MCF 10A (cell line): Measurements from ENCODE around the gene KIF21A. TPM values are rescaled to one million over a fixed set of nuclear protein-coding genes. Genes with fewer than 3 reads are reported as not detected.

Experiments used
- BruUV-seq: library from RNA; stranded (reverse); fragments of 400-500 nt; replicated peaks from 2 replicates; lab custom pipeline; 2021; lab: Mats Ljungman, UMichigan
- CTCF ChIA-PET: fragments of 300-600 bp; sonication (Branson Sonifier 250); formaldehyde crosslinking; extraction: SDS; loops from one replicate; lab custom pipeline; 2021; ENCODE audit warnings: antibody characterized with exemption, inconsistent platforms; lab: Yijun Ruan, JAX
- POLR2A ChIA-PET: fragments of 300-600, 350-650 bp; sonication (Branson Sonifier 250); formaldehyde crosslinking; extraction: SDS; loops from one replicate; lab custom pipeline; 2020; ENCODE audit warnings: antibody characterized with exemption, inconsistent platforms; lab: Yijun Ruan, JAX
- DNase-seq: peaks from one replicate; pipeline ENCODE4 v3.0.0-alpha.2; 2018; ENCODE audit not compliant: unreplicated experiment
- H3K27ac Mint-ChIP-seq: one replicate; pipeline ENCODE4 v1.8.0; 2022; ENCODE audit warnings: mild to moderate bottlenecking, low read depth, mixed read lengths; ENCODE audit not compliant: unreplicated experiment
- H3K27me3 Mint-ChIP-seq: one replicate; pipeline ENCODE4 v1.8.0; 2022; ENCODE audit warnings: mixed read lengths; ENCODE audit not compliant: insufficient read depth, unreplicated experiment
- H3K36me3 Mint-ChIP-seq: one replicate; pipeline ENCODE4 v1.8.0; 2022; ENCODE audit warnings: mild to moderate bottlenecking, moderate library complexity, mixed read lengths; ENCODE audit not compliant: insufficient read depth, unreplicated experiment
- H3K4me1 Mint-ChIP-seq: one replicate; pipeline ENCODE4 v1.8.0; 2022; ENCODE audit warnings: mixed read lengths; ENCODE audit not compliant: insufficient read depth, unreplicated experiment
- H3K4me3 Mint-ChIP-seq: one replicate; pipeline ENCODE4 v1.8.0; 2022; ENCODE audit warnings: mild to moderate bottlenecking, moderate library complexity, mixed read lengths; ENCODE audit not compliant: unreplicated experiment
- H3K9me3 Mint-ChIP-seq: one replicate; pipeline ENCODE4 v1.8.0; 2022; ENCODE audit warnings: mixed read lengths; ENCODE audit not compliant: unreplicated experiment
- CTCF ChIP-seq: fragments of 200-600 bp; IDR thresholded peaks from one replicate; pipeline ENCODE4 v1.8.0; 2022; ENCODE audit warnings: antibody characterized with exemption, mild to moderate bottlenecking; ENCODE audit not compliant: unreplicated experiment
- intact Hi-C: fragments of 100-400 bp; cut with micrococcal nuclease; formaldehyde crosslinking; loops from 2 replicates; pipeline ENCODE4 v1.14.1; 2022
- total RNA-seq: library from RNA; stranded (reverse); gene quantifications from 2 replicates; pipeline ENCODE4 v1.2.3, GENCODE V29; 2022

Gene KIF21A
- total RNA-seq, 1 experiment from 2014 or later: 53.8 TPM

DNA sequence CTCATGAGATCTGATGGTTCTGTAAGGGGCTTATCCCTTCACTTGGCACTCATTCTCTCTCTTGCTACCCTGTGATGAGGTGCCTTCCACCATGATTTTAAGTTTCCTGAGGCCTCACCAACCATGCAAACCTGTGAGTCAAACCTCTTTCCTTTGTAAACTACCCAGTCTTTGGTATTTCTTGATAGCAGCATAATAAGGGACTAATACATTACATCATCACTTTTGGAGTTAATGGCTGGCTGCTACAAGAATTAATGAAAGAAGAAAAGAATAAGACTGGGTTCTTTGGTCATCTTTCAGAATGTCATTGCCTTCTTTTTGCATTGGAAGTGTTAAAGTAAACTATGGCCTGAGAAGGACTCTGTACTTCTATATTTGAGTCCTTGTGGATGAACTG lies 5.1 kb upstream of the KIF21A start:
- POLR2A ChIA-PET: no interaction called here
- H3K4me1 Mint-ChIP-seq: peaks cover 7% of the 10 kb centered on the region
- no peaks in the 10 kb centered on the region for H3K36me3 Mint-ChIP-seq
- no peak for DNase-seq
- H3K27me3 Mint-ChIP-seq: no peaks in the 10 kb centered on the region
- no peak overlapping the region for H3K27ac Mint-ChIP-seq
- no peak overlapping the region for H3K4me3 Mint-ChIP-seq
- H3K9me3 Mint-ChIP-seq: no peaks in the 10 kb centered on the region
- TF ChIP-seq CTCF: no peak
- intact Hi-C loops: no loop called here
- CTCF ChIA-PET: interaction anchor here (1.0 kb wide), 1 partner anchor 172 kb away, joined by 5 read pairs; the partner anchor contains the start of gene ABCD2
- no TSS peak for BruUV-seq

- CTCF ChIA-PET: interaction anchor here (0.6 to 1.7 kb wide), 13 partner anchors 8 to 248 kb away, joined by 3 to 7 read pairs (median 3); partner anchors contain the start of gene ABCD2
- Mint-ChIP-seq H3K9me3 (no peaks in the 10 kb centered on the region), H3K27ac (peak overlapping the region; percentile 14), H3K4me3 (peak overlapping the region; percentile 82), H3K36me3 (no peaks in the 10 kb centered on the region), H3K27me3 (no peaks in the 10 kb centered on the region), H3K4me1 (peaks cover 17% of the 10 kb centered on the region)
- no peak for TF ChIP-seq CTCF
- no peak for DNase-seq
- BruUV-seq: no TSS peak
- POLR2A ChIA-PET: interaction anchor here (0.5 to 4.1 kb wide), 10 partner anchors 12 to 248 kb away, joined by 3 to 46 read pairs (median 3); no protein-coding TSS in a partner anchor
- intact Hi-C loops: loop anchor here (1.0 to 5.0 kb wide), 6 partner anchors 17 to 173 kb away; partner anchors contain the start of gene ABCD2
These were observed 949 bp upstream of the KIF21A start for GRCh38 chr12:39443929-39444209.

DNA sequence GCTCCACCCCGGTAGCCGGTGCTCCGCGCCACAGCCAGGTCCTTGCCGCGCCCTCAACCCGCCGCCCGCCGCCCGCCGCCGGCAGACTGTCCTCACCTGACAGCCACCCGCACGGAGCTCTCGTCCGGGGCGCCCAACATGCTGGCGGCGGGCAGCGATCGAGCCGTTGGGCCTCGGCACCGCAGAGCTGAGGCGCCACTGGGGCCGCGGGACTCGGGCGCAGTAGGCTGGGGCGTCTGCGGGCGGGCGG lies 164 bp downstream of the KIF21A start:
- peak overlapping the region; percentile 82 for H3K4me3 Mint-ChIP-seq
- peaks cover 17% of the 10 kb centered on the region for H3K4me1 Mint-ChIP-seq
- H3K9me3 Mint-ChIP-seq: no peaks in the 10 kb centered on the region
- ChIA-PET POLR2A (interaction anchor here (0.5 to 4.1 kb wide), 14 partner anchors 9 to 178 kb away, joined by 3 to 46 read pairs (median 4); no protein-coding TSS in a partner anchor), CTCF (interaction anchor here (0.6 to 1.5 kb wide), 5 partner anchors 48 to 193 kb away, joined by 3 to 4 read pairs (median 3); partner anchors contain the start of gene ABCD2)
- intact Hi-C loops: loop anchor here (1.0 to 5.0 kb wide), 6 partner anchors 15 to 175 kb away; partner anchors contain the start of gene ABCD2
- no peak for TF ChIP-seq CTCF
- H3K27me3 Mint-ChIP-seq: no peaks in the 10 kb centered on the region
- peak overlapping the region; percentile 78 for H3K27ac Mint-ChIP-seq
- BruUV-seq: no TSS peak
- DNase-seq: no peak
- no peaks in the 10 kb centered on the region for H3K36me3 Mint-ChIP-seq

DNA sequence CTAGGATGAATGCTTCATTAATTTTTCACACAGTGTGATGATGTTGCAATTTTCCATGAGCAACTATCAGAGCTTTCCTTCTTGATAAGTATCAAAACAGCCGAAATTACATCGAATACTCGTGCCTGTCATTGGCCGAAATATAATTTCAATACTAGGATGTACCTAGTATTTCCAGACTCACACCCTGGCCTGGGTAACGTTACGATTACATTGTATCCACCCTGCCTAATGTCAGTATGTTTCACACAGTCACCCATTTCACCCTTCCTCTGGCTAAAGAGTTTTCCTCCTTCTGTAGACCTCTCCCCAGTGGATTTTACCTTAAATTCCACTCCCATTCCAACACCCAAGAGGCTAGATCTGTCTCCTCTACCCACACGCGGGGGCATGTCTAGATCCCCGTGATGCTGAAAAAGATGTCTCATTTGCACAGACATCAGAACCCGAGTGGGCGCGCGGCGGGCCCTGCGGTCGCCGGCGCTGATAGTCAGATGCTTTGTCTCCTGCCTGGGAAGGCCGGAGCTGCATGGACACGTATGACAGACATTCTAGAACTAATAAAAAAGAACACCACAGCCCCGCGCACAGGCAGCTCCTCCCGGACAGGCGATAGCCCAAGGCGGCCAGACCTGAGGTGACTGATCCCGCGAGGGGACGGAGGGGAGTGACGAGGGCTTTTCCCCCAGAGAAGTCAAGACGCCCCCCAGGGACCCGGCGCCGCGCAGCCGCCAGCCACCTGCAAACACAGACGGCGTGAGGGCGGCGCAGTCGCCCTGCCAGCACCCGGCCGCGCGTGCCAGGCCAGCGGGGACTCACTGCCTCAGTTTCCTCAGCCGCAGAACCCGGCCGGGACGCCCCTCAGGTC lies 723 bp downstream of the KIF21A start:
- ChIA-PET POLR2A (interaction anchor here (0.7 to 4.1 kb wide), 19 partner anchors 9 to 179 kb away, joined by 3 to 46 read pairs (median 4); no protein-coding TSS in a partner anchor), CTCF (interaction anchor here (0.6 to 1.5 kb wide), 7 partner anchors 37 to 194 kb away, joined by 3 to 4 read pairs (median 3); partner anchors contain the start of gene ABCD2)
- TSS peak; percentile 40 for BruUV-seq
- Mint-ChIP-seq H3K4me1 (peaks cover 17% of the 10 kb centered on the region), H3K27ac (peak overlapping the region; percentile 78), H3K36me3 (no peaks in the 10 kb centered on the region), H3K9me3 (no peaks in the 10 kb centered on the region), H3K27me3 (no peaks in the 10 kb centered on the region), H3K4me3 (peak overlapping the region; percentile 82)
- intact Hi-C loops: loop anchor here (2.0 to 5.0 kb wide), 4 partner anchors 50 to 175 kb away; partner anchors contain the start of gene ABCD2
- peak; percentile 47 for DNase-seq
- TF ChIP-seq CTCF: no peak
